ENCODE results near the gene SPON1. TPM values are rescaled to one million over a fixed set of nuclear protein-coding genes. Genes with fewer than 3 reads are reported as not detected.

The SPON1 gene
- total and polyA plus RNA-seq, 11 donors: 1.6 to 20.0 (median 6.8) TPM

- ATAC-seq (peak in 3 of 4 donors; percentile 44 to 84 (median 62)), DNase-seq (peak in 4 of 5 donors; percentile 41 to 57 (median 50))
- Histone ChIP-seq H3K4me1 (peaks cover 0 to 5% (median 0%) of the 10 kb centered on the region in 12 donors), H3K9me3 (no peaks in the 10 kb centered on the region), H3K36me3 (no peaks in the 10 kb centered on the region), H3K27ac (no peak overlapping the region), H3K4me3 (no peak overlapping the region), H3K27me3 (peaks cover 0 to 62% (median 11%) of the 10 kb centered on the region in 9 donors)
- intact Hi-C loops (cut with DNase I): loop anchor here (1.0 to 10.0 kb wide), 9 partner anchors 129 to 293 kb away; no protein-coding TSS in a partner anchor
- 40 to 52% (median 45%) methylated on average over 4 to 5 of the region's 5 CpGs for WGBS, 4 donors
- TF ChIP-seq POLR2A (IDR thresholded peaks at IDR 0.05): no peak
- TF ChIP-seq, protein P1, sequence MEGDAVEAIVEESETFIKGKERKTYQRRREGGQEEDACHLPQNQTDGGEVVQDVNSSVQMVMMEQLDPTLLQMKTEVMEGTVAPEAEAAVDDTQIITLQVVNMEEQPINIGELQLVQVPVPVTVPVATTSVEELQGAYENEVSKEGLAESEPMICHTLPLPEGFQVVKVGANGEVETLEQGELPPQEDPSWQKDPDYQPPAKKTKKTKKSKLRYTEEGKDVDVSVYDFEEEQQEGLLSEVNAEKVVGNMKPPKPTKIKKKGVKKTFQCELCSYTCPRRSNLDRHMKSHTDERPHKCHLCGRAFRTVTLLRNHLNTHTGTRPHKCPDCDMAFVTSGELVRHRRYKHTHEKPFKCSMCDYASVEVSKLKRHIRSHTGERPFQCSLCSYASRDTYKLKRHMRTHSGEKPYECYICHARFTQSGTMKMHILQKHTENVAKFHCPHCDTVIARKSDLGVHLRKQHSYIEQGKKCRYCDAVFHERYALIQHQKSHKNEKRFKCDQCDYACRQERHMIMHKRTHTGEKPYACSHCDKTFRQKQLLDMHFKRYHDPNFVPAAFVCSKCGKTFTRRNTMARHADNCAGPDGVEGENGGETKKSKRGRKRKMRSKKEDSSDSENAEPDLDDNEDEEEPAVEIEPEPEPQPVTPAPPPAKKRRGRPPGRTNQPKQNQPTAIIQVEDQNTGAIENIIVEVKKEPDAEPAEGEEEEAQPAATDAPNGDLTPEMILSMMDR (IDR thresholded peaks at IDR 0.05): peak; percentile 80 to 90 (median 85)
These were observed 6.5 kb upstream of the SPON1 start for GRCh38 chr11:13955971-13956421.

DNA sequence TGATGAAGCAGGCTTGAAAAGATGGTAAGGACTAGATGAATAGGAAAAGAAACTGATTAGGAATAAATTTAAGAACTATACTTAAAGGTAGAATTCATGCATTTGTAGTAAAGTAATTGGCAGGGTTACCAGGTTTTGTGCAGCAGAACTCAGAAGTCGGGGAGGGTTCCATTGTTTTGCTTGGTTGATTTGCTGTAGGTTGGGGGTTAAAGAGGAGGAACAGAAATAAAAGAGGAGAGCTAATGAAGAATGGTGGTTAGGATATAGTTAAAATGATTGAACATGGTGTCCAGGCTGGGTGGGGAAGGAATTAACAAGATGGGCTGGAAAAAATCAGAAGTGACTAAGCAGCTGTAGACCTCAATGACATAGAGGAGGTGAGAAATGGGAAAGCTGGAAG is 5.5 kb upstream of the SPON1 start:
- peaks cover 0 to 5% (median 0%) of the 10 kb centered on the region in 12 donors for H3K4me1 ChIP-seq
- intact Hi-C loops (cut with DNase I): loop anchor here (1.0 to 10.0 kb wide), 9 partner anchors 128 to 292 kb away; no protein-coding TSS in a partner anchor
- no peaks in the 10 kb centered on the region for H3K9me3 ChIP-seq
- peaks cover 0 to 68% (median 11%) of the 10 kb centered on the region in 9 donors for H3K27me3 ChIP-seq
- no peak for DNase-seq
- no peak overlapping the region for H3K27ac ChIP-seq
- H3K4me3 ChIP-seq: no peak overlapping the region
- no peak for TF ChIP-seq POLR2A (IDR thresholded peaks at IDR 0.05)
- TF ChIP-seq, protein P1 (IDR thresholded peaks at IDR 0.05): no peak
- no peaks in the 10 kb centered on the region for H3K36me3 ChIP-seq
- no peak for ATAC-seq
- WGBS, 4 donors: 91 to 93% (median 93%) methylated on average over 1 of the region's 1 CpG

DNA sequence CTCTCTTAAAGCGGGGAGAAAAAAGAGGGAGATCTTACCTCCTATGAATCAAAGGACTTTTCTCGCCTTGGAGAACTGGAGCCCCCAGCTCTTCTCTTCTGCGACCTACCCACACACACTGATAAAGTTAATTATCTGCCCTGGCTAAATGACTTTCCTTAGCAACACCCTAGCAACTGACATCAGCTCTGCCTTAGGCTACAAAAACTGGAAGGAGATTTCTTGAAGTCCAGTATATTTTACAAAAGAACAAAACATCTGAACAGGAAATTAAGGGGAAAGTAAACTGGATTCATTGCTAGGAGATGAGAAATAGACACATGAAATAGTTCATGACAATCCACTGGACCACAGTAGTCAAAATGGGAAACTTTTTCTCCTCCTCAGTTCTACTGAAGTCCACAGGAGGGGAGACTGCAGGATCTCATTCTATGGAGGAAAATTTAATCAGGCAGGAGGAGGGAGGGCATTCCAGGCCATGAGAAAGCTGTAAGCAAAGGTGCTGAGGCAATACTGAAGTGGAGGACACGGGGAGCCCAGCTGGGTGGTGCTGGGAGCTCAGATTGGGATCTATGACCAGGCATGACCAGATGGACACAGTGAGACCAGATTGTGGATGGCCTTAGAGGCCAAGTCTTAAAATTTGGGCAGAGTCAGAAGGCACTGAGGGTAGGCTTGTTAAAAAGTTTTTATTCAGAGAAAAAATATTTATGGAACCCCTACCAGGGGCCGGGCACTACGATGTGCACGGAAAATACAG is 3.7 kb upstream of the SPON1 start:
- H3K27ac ChIP-seq: no peak overlapping the region
- H3K27me3 ChIP-seq: peaks cover 4 to 70% (median 18%) of the 10 kb centered on the region in 9 donors
- H3K4me1 ChIP-seq: peaks cover 0 to 15% (median 6%) of the 10 kb centered on the region in 12 donors
- H3K4me3 ChIP-seq: no peak overlapping the region
- intact Hi-C loops (cut with DNase I): loop anchor here in 9 of 10 donors (5.0 to 10.0 kb wide), 5 partner anchors 126 to 193 kb away; no protein-coding TSS in a partner anchor
- no peak for TF ChIP-seq POLR2A (IDR thresholded peaks at IDR 0.05)
- TF ChIP-seq, protein P1 (IDR thresholded peaks at IDR 0.05): no peak
- ATAC-seq: no peak
- WGBS, 4 donors: 78 to 85% (median 83%) methylated on average over 7 of the region's 7 CpGs
- DNase-seq: no peak
- H3K9me3 ChIP-seq: no peaks in the 10 kb centered on the region
- H3K36me3 ChIP-seq: no peaks in the 10 kb centered on the region

GRCh38 chr11:13962198-13962561 is 343 bp upstream of the SPON1 start:
- no peak for DNase-seq
- Histone ChIP-seq H3K27me3 (peaks cover 10 to 77% (median 46%) of the 10 kb centered on the region in 9 donors), H3K4me3 (peak overlapping the region in 9 of 12 donors; percentile 34 to 60 (median 54)), H3K9me3 (no peaks in the 10 kb centered on the region), H3K36me3 (no peaks in the 10 kb centered on the region), H3K4me1 (peaks cover 0 to 30% (median 9%) of the 10 kb centered on the region in 12 donors), H3K27ac (peak overlapping the region in 3 of 12 donors; percentile 54 to 66 (median 60))
- no peak for ATAC-seq
- 33 to 44% (median 35%) methylated on average over 16 of the region's 16 CpGs for WGBS, 4 donors
- TF ChIP-seq, protein P1 (IDR thresholded peaks at IDR 0.05): no peak
- TF ChIP-seq POLR2A (IDR thresholded peaks at IDR 0.05): no peak
- intact Hi-C loops (cut with DNase I): no loop called here

All from heart left ventricle (tissue), 16 donors.